ENCODE data around the gene AOC1.

DNA sequence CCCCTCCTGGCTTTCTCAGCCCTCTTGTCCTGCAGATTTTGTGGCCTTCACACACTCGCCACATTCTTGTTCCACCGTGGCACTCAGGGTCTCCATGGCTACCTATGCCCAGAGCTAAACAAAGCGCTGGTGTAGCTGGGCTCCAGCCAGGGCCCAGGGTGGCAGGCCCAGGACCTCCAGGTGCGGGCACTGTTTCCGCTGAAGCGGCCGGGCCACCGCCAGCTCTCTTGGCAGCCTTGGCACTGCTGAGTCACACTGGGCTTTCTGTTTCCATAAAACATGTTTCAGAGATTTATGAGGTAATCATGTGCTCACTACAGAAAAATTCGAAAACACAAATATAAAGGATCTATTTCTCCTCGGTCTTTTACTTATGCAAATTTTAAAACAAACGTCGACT lies 51.3 kb downstream of the AOC1 start:
- TF ChIP-seq, protein P1, sequence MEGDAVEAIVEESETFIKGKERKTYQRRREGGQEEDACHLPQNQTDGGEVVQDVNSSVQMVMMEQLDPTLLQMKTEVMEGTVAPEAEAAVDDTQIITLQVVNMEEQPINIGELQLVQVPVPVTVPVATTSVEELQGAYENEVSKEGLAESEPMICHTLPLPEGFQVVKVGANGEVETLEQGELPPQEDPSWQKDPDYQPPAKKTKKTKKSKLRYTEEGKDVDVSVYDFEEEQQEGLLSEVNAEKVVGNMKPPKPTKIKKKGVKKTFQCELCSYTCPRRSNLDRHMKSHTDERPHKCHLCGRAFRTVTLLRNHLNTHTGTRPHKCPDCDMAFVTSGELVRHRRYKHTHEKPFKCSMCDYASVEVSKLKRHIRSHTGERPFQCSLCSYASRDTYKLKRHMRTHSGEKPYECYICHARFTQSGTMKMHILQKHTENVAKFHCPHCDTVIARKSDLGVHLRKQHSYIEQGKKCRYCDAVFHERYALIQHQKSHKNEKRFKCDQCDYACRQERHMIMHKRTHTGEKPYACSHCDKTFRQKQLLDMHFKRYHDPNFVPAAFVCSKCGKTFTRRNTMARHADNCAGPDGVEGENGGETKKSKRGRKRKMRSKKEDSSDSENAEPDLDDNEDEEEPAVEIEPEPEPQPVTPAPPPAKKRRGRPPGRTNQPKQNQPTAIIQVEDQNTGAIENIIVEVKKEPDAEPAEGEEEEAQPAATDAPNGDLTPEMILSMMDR (IDR thresholded peaks at IDR 0.05), result no peak
- TF ChIP-seq POLR2A (IDR thresholded peaks at IDR 0.05), result no peak
